DOHH2 (cell line): Measurements from ENCODE around the gene MRPL55.

Experiments used
- H3F3A ChIP-seq: fragments of 200-600 bp; sonication (generic), shearing (Covaris generic); 2 replicates; pipeline ENCODE4 v1.6.0; 2016; ENCODE audit warnings: antibody characterized with exemption, mild to moderate bottlenecking; ENCODE audit not compliant: control insufficient read depth, insufficient read depth
- H3K27ac ChIP-seq: fragments of 200-600 bp; sonication (generic); 2 replicates; pipeline ENCODE4 v1.5.1; 2014; ENCODE audit warnings: low read depth, mild to moderate bottlenecking, low read length, moderate library complexity
- H3K27me3 ChIP-seq: fragments of 200-600 bp; sonication (generic); 2 replicates; pipeline ENCODE4 v1.6.1; 2014; ENCODE audit warnings: mild to moderate bottlenecking, low read length, mixed read lengths; ENCODE audit not compliant: control insufficient read depth
- H3K36me3 ChIP-seq: fragments of 200-600 bp; sonication (generic); 2 replicates; pipeline ENCODE4 v1.6.1; 2014; ENCODE audit warnings: mild to moderate bottlenecking, low read length, moderate library complexity, mixed read lengths; ENCODE audit not compliant: control insufficient read depth
- H3K4me1 ChIP-seq: fragments of 200-600 bp; sonication (generic); 2 replicates; pipeline ENCODE4 v1.6.1; 2014; ENCODE audit warnings: mild to moderate bottlenecking, low read length, mixed read lengths; ENCODE audit not compliant: control insufficient read depth
- H3K4me2 ChIP-seq: fragments of 200-600 bp; sonication (generic); 2 replicates; pipeline ENCODE4 v1.6.0; 2014; ENCODE audit warnings: mild to moderate bottlenecking, low read length, moderate library complexity
- H3K4me3 ChIP-seq: fragments of 200-600 bp; sonication (generic); 2 replicates; pipeline ENCODE4 v1.5.1; 2014; ENCODE audit warnings: mild to moderate bottlenecking, low read length, mixed read lengths
- H3K79me2 ChIP-seq: fragments of 200-600 bp; sonication (generic); 2 replicates; pipeline ENCODE4 v1.6.1; 2014; ENCODE audit warnings: mild to moderate bottlenecking, low read length, mixed read lengths; ENCODE audit not compliant: control insufficient read depth
- H3K9me2 ChIP-seq: fragments of 200-600 bp; sonication (generic); replicated peaks from 2 replicates; pipeline ENCODE4 v1.6.1; 2014; ENCODE audit warnings: mild to moderate bottlenecking, low read length, mixed read lengths; ENCODE audit not compliant: control insufficient read depth
- H3K9me3 ChIP-seq: fragments of 200-600 bp; sonication (generic); 2 replicates; pipeline ENCODE4 v1.6.1; 2014; ENCODE audit warnings: antibody characterized with exemption, low read length, mixed read lengths; ENCODE audit not compliant: control insufficient read depth, insufficient read depth
- H4K20me1 ChIP-seq: fragments of 200-600 bp; sonication (generic); 2 replicates; pipeline ENCODE4 v1.6.0; 2014; ENCODE audit warnings: low read depth, mild to moderate bottlenecking, antibody characterized with exemption, low read length, moderate library complexity; ENCODE audit not compliant: control insufficient read depth, insufficient read depth
- CTCF ChIP-seq: fragments of 200-600 bp; sonication (generic); IDR thresholded peaks from one replicate; pipeline ENCODE4 v1.5.1; 2014; ENCODE audit warnings: antibody characterized with exemption, mild to moderate bottlenecking, low read depth, low read length; ENCODE audit not compliant: poor library complexity, severe bottlenecking
- EZH2phosphoT487 ChIP-seq: fragments of 200-600 bp; sonication (generic); IDR thresholded peaks from 2 replicates; pipeline ENCODE4 v1.6.1; 2017; ENCODE audit warnings: borderline replicate concordance, mild to moderate bottlenecking, antibody characterized with exemption, low read length, moderate library complexity, mixed read lengths

MRPL55 gene

GRCh38 chr1:228090613-228091081 is 18.5 kb downstream of the MRPL55 start:
- Histone ChIP-seq H3K4me1 (peaks cover 9% of the 10 kb centered on the region), H3K27me3 (no peaks in the 10 kb centered on the region), H4K20me1 (peaks cover 36% of the 10 kb centered on the region), H3K36me3 (peaks cover 99% of the 10 kb centered on the region), H3K27ac (no peak overlapping the region), H3K79me2 (peaks cover 100% of the 10 kb centered on the region), H3K4me2 (no peak overlapping the region), H3K4me3 (no peak overlapping the region), H3K9me3 (peaks cover 41% of the 10 kb centered on the region), H3F3A (peaks cover 3% of the 10 kb centered on the region; the same call in 1 of the 2 replicates), H3K9me2 (no peaks in the 10 kb centered on the region)
- no peak for TF ChIP-seq CTCF
- no peak for TF ChIP-seq EZH2phosphoT487

DNA sequence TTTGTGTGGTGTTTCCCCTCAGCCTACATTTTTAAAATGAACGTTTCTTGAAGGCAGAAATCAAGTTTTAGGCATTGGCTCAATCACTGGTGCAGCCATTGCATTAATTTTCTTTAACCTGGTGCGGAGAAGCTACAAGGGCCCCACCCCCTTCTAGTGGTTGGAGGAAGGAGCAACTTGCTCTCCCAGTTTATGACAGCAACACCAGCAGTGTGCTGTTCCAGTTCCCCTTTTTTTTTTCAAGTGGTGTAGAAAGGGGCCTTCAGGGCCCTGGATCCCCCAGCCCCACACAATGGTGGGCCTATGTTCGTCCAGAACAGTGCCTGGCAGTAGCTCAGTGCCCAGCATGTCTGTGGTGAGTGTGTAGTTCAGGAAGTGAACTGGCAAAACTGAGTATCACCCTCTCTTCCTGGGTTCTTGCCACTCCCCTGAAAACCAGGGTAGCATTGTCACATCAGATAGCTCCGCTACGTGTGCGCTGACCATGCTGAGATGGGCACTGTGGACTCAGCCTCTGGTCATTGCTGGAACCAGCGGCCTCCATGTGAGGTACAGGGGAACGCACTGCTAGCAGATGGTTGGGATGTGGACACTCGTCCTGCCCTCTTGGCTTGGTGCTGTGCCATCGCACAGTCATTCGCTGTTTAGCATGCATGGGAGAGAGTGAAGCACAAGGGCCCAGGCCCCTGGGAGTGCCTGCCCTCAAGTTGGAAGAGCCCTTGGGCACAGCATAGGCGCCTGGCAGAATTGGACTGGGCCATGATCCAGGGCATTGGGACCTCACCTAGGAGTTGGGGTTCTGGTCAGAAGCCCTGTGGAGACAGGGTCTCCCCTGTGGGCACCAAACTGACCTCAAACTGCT is 19.3 kb downstream of the MRPL55 start:
- no peaks in the 10 kb centered on the region for H3K9me2 ChIP-seq
- peaks cover 99% of the 10 kb centered on the region for H3K36me3 ChIP-seq
- TF ChIP-seq CTCF (no peak), EZH2phosphoT487 (no peak)
- H4K20me1 ChIP-seq = peaks cover 45% of the 10 kb centered on the region
- peaks cover 18% of the 10 kb centered on the region for H3K4me1 ChIP-seq
- peaks cover 36% of the 10 kb centered on the region for H3K9me3 ChIP-seq
- H3K79me2 ChIP-seq = peaks cover 100% of the 10 kb centered on the region
- H3K4me3 ChIP-seq = no peak overlapping the region
- H3K4me2 ChIP-seq = no peak overlapping the region
- H3K27me3 ChIP-seq = no peaks in the 10 kb centered on the region
- H3K27ac ChIP-seq = no peak overlapping the region
- peaks cover under 1% of the 10 kb centered on the region; the same call in 1 of the 2 replicates for H3F3A ChIP-seq

GRCh38 chr1:228088586-228089498 is 20.3 kb downstream of the MRPL55 start:
- no peak overlapping the region for H3K27ac ChIP-seq

More at GRCh38 chr1:228088586-228089498, 20.3 kb downstream of the MRPL55 start:
- peaks cover 99% of the 10 kb centered on the region for H3K36me3 ChIP-seq
- peaks cover 100% of the 10 kb centered on the region for H3K79me2 ChIP-seq
- H3K4me3 ChIP-seq = no peak overlapping the region
- H3K27me3 ChIP-seq = no peaks in the 10 kb centered on the region; the same call in 1 of the 2 replicates
- peaks cover 27% of the 10 kb centered on the region for H3K4me1 ChIP-seq
- TF ChIP-seq EZH2phosphoT487 (no peak), CTCF (no peak)
- H3F3A ChIP-seq = no peaks in the 10 kb centered on the region
- H3K4me2 ChIP-seq = no peak overlapping the region
- H3K9me2 ChIP-seq = no peaks in the 10 kb centered on the region
- H3K9me3 ChIP-seq = peaks cover 27% of the 10 kb centered on the region; the same call in 1 of the 2 replicates
- H4K20me1 ChIP-seq = peaks cover 54% of the 10 kb centered on the region
